ENCODE data around the gene GJD2.

Gene GJD2

GRCh38 chr15:34754674-34755418 is at the start of gene GJD2:
Gene GJD2 (minus strand): TSS chr15:34754998. CDS start chr15:34754488, 510 bp downstream.
- DNase-seq: no peak

- no peak for DNase-seq
These were observed 49.3 kb upstream of the GJD2 start for GRCh38 chr15:34804113-34804512.

GRCh38 chr15:34802803-34803750 is 48.3 kb upstream of the GJD2 start:
- DNase-seq: no peak

DNA sequence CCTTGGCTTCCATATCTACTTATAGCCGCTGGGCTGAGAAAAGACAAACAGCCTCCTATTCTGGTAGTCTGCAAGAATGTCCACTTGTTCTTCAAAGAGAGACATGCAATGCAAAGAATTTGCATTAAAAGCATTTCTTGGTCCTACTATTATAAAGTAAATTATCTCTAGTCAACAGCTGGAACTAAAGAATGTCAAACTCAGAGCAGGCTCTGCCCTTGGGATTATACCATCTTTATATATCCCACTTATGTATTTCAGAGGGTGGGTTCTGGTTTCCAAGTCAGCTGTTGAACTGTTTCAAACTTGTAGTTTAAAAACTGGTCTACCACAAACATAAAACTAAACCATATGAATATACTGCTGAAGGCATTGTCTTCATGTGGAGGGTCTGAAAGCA is 47.6 kb upstream of the GJD2 start:
- no peak for DNase-seq

DNA sequence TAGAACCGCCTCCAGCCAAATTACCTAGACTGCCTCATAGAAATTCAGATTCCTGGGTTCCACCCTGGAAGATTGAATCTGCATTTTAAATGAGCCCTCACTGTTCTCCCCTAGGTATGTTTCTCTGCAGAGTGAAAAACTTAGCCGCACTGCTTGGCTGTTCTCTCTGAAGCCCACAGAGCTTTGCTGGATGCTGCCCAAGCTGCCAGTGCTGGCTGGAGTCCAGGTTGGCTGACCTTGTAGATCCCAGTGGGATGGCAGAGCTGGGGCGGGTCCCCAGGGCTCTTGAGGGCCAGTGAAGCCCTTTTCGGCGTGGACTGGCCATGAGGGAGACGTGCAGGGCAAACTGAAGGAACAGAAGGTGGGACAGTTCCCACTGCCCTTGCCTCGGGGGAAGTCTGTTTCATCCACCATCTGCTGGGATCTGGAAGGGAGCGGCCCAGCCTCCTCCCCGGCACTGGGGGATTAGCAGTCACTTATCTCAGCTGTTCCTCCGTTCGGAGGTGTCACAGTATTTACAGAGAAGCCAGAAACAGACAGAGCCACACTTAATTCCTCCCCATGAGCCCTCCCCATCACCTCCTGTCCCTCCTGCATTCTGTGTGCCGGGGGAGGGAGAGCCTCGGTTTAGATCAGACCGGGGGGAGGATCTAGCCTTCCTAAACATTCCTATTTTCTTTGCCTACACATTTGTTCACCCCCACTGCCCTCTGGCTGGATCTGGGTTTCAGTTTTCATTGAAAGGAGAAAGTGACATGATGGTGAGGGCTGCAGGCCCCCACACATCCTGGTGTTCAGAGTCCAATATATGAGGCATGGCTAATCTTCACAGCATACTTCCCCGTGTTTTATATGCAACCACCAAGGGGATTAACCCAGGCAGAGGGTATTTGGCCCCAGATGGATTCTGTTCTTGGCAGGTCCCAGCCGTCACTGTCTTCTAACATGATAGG is 44.6 kb upstream of the GJD2 start:
- DNase-seq: peak; percentile 63

DNA sequence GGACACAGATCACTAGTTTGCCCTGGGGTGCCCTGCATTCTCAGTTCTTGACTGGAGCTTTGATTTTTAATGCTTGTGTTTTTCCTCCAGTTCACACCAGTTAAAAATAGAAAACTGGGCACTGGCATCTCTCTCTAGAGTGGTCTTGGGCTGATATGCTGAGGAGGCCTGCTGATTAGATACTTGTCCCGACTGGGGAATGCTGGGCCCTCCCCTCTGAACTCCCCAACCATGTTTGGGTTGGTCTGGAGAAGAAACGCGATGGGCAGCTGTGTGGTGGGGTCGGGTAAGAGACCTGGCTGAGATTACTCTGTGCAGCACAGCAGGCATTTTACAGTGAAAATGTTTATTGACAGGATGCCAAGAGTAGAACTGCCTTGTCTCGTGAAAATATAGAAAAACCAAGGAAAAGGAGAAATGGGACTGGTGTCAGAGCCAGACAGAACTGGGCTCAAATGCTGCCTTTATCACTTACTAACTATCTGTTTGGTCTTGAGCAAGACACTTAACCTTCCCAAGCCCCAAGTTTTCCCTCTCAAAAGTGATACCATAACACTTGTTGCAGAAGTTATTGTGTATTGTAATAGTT is 42.1 kb upstream of the GJD2 start:
- no peak for DNase-seq

DNA sequence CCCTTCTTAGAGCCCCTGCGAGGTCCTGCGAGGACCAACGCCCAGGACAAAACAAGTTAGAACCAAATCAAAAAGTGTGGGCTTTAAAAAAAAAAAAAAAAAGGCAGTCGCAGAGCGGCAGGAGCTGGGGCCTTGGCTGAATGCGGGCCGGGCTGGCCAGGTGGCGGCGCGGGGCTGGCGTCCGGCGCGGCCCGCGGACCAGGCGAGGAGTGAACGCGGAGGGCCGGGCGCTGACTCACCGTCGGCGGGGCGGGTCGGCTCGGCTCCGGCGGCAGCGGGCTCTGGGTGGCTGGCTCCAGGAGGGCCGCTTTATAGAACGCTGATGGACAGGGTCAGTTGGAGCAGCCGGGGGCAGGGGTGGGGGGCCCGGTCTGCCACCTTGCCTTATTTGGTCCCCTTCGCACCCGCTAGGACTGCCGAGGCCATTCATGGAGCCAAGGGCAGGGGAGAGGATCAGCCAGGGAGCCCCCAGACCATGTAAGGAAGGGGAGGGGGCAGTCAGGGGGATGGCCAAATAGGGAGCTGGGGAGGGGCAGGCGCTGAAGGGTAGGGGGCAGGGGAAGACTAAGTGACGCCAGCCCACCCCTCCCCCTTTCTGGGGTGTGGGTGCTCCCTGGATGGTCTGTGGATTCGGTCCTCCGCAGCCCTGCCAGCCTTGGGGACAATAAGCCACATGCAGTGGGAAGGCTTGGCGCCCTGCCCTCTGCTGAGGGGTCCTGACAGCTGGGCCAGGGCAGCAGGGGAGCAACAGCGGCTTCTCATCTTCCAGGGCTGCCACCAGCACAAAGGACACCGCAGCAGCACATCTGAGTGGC is 40.7 kb upstream of the GJD2 start, which contains the start of gene ACTC1:
Gene ACTC1, minus strand, starts transcription at position 283 of the 815 bp plus-strand sequence. CDS start 741 bp downstream, outside the sequence.
- DNase-seq: peak; percentile 78

GRCh38 chr15:34794590-34795206 is 39.9 kb upstream of the GJD2 start:
- no peak for DNase-seq

DNA sequence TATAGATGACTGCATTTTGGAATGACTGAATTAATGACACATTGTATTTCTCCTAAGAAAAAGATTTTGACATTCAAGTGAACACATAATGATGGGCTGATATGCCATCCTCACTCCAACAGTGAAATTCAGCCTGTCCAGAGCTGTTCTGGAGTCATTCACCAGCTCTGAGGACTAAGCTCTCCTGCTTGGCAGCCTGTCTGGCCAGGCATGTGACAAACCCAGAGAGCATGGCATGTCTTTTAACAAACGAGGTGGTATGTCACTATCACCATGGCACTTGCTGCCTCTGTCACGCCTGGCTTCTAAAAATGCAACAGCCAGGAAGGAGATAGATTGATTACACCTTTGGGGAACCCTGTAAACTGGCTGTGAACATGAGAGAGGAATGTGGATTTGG is 39.1 kb upstream of the GJD2 start:
- no peak for DNase-seq

GRCh38 chr15:34793071-34793470 is 38.3 kb upstream of the GJD2 start:
- no peak for DNase-seq

- no peak for DNase-seq
These were observed 36.9 kb upstream of the GJD2 start for GRCh38 chr15:34791701-34792100.

DNA sequence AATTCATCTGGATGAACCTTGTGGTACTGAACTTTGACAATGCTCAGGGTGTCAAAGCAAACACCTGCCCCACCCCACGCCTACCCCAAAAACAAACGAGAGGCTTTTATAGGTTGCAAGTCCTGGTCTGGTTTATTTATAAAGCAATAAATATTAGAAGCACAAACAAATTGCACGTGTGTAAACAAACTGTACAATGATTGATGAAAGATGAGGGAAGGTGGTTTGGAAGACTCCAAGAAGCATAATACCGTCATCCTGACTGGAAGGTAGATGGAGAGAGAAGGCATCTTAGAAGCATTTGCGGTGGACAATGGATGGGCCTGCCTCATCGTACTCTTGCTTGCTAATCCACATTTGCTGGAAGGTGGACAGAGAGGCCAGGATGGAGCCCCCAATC is 35.3 kb upstream of the GJD2 start:
- no peak for DNase-seq

DNA sequence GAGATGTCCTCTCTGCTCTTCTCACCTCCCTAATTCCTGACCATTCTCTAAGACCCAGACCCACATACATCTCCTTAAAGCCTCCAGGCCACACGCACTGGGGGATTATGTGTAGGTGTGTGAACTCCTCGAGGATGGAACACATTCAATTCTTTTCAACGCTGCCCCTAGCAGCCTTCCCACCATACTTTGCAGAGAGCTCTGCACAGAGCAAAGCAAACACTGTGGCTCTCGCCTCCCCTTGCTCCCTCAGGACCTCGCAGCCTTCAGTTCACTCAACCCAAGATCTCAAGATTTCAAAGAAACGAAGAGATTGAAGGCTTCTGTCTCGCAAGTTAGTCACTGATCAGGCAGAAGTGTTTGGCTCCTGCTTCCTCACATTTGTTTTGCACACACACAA is 34.5 kb upstream of the GJD2 start:
- DNase-seq: no peak

- DNase-seq: no peak
These were observed 31.4 kb upstream of the GJD2 start for GRCh38 chr15:34786206-34786605.

DNA sequence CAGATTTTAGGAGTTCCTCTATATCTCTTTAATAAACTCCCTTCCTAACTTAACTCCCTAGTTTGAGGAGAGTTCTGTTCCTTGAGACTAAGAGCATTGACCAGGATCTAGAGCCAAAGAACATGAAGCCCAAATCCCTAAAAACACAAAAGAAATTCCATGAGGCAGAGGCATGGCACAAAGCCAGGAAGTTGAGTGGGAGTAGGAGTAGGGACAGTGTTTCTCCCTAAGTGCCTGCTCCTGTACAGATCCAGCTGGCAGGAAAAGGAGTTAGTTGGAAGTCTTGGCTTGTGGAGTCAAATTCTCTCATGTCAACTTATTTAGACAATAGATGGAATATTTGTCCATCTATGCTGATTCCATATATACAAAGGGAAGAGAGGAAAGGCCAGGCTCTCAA is 29.2 kb upstream of the GJD2 start:
- DNase-seq: no peak

- DNase-seq: no peak
These were observed 28.6 kb upstream of the GJD2 start for GRCh38 chr15:34783431-34783830.

DNA sequence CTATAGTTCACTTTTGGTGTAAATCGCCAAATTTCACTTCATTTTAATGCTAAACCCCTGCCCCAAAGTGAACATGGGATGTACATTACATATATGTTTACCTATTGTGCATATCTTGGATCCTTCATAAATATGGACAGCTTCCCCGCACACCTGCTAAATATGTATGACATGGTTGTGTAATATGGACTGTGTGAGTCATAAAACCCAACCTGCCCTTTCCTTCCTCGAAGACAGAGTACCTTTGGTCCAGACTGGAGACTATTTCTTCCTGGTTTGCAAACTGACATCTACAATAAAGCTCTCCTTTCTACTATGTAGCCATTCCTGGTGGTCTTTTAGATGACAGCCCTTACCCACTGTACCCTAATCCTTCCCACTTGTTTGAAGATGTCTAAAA is 28.1 kb upstream of the GJD2 start:
- DNase-seq: no peak

GRCh38 chr15:34780725-34781124 is 25.9 kb upstream of the GJD2 start:
- no peak for DNase-seq

DNA sequence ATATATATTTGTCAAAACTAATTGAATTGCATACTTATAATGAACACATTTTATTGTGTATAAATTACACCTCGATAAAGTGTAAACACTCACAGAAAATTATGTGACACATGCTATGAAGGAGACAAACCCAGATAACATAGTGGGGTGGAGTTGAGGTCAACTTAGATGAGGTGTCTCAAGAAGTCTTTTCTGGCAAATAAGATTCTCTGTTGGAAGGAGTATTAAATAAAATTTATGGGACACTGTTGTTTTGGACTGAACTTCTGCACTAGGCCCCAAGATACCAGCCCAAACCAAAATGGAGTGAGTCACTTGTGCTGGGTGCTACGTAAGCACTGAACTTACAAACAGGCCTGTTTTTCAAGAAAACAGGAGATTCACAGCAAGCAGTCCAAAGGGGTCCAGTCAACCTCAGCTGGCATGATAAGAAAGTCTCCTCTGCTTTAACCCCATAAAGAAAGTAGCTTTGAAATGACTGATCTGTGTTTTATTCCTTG is 21.9 kb upstream of the GJD2 start:
- DNase-seq: no peak

DNA sequence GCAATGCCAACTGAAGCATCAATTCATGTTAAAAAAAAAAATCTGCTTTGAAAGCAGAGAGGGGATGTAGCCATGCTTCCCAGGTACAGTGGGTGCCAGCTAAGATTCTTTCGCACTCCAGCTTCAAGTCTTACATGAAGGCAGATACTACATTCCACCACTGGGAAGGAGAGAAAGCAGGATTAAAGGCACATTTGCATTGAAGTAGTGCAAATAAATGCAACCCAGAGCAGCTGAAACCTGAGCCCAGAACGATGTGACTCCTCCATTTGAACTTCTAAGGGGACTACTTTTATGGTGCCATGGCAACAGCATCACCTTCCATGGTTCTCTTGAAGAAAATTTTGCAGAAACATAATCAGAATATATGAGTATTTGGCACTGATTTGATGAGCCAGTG is 19.1 kb upstream of the GJD2 start:
- DNase-seq: no peak

DNA sequence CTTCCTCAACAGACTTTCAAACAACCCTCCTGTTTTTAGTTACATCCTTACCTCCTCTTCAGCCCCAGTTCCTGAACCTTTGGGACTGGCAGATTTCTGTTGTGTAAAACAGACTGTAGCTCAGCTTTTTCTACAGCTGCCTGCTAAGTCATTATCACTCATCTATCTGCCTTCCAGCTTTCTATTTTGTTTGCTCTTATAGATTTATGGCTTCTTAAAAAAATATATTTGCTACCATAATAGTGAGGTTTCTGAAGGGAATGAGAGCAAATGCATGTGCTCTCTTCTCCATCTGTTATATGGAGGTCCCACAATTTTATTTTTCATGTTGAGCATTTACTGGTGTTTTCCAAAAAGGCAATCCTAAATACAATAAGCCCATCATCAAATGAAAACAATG is 18.2 kb upstream of the GJD2 start:
- DNase-seq: no peak
